Limb (tissue), 2 donors: ENCODE data around the gene TTLL13.

Source experiments
- DNase-seq, 2 donors: peaks; one replicate each; pipeline ENCODE4 v3.0.0-alpha.2; 2016; ENCODE audit errors: extremely low spot score in 2 of 2

Gene TTLL13

DNA sequence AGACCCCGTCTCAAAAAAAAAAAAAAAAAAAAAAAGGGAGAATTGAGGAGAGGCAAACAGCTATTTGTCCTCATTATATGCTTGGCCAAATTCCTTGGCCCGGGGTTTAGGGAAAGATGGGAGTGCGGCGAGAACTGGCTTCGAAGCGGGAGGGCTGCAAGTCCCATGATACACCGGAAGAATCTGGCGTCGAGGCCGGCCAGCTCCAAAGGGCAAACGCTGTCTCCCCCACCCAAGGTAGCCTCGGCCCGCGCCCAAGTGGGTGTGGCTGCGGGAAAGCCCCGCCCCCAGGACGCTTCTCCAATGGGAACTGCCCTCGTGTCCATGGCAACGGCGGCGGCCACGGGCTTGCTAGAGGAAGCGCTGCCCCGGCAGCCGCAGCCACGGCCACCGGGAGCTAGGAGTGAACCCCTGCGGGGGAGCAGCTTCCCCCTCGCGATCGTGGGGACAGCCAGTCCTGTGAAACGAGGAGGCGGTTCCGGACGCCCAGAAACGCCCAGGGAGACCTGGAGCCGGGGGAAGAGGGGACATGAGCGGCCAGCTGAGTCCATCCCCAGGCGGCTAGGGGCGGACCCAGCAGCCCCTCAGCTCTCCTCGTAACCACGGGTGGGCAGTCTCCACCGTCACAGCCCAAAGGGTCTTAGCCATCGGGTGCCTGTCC is at the start of gene TTLL13:
Gene TTLL13 (plus strand): TSS at position 354 of the 661 bp plus-strand sequence. CDS start 1,075 bp downstream, outside the sequence.
- peak; percentile 86 to 95 for DNase-seq

GRCh38 chr15:90200534-90201129 is 48.7 kb upstream of the TTLL13 start:
- no peak for DNase-seq

GRCh38 chr15:90201130-90201943 is 48.0 kb upstream of the TTLL13 start, which contains the start of gene SEMA4B:
Gene SEMA4B (plus strand): TSS chr15:90201330. CDS start chr15:90201579, 249 bp downstream.
- peak; percentile 57 to 83 for DNase-seq

DNA sequence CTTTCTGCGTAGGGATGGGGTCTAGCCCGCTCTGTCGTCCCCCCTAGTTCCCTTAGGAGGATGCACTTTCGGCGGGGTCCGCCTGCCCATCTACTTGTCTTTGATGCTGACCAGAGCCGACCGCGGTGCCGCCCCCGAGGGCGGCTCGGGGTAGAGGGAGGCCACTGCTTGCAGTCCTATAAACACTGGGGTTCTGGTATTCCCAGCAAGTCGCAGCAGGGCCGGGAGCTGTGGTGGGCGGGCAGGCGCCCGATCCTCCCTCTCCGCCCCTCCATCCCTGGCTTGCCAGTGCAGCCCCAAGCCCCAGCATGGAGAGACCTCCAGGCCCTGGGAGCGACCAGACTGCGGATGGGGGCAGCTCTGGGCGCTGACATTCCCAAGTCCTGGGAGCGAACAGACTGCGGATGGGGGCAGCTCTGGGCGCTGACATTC is 47.4 kb upstream of the TTLL13 start:
- peak in 1 of 2 donors; percentile 52 for DNase-seq

DNA sequence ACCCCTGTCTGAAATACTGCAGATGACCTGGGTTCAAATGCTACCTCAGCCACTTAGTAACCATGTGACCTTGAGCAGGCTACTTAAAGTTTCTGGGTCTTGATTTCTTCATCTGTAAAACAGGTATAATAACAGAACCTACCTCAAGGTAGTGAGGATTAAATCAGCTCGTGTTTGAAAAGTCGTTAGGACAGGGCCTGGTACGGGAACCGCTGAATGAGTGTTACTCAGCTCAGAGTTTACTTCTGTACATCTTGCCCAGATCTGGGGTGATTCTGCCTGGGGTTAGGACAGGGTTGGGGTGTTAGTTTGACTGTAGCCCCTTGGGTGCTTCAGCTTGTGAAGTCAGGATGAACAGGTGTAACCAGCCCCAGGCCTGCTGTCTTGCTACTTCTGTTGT is 46.4 kb upstream of the TTLL13 start:
- DNase-seq, result no peak

DNA sequence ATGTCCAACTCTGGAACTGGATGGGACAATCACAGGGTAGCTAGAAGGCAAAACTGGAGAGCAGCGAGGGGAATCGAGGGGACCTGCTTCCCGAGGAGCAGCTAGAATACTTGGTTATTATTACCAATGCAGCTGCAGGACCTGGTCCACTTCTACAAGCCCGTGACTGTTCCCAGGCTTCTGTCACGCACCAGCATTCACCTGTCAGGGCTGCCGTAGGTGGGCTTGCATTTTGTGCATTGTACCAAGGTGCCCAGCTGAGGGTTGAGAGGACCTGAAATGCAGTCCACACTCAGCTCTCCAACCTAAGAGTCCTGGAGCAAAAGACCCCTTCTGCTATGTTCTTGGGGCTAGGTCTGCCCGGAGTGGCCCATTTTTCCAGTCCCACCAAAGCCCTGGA is 45.9 kb upstream of the TTLL13 start:
- DNase-seq, result no peak

DNA sequence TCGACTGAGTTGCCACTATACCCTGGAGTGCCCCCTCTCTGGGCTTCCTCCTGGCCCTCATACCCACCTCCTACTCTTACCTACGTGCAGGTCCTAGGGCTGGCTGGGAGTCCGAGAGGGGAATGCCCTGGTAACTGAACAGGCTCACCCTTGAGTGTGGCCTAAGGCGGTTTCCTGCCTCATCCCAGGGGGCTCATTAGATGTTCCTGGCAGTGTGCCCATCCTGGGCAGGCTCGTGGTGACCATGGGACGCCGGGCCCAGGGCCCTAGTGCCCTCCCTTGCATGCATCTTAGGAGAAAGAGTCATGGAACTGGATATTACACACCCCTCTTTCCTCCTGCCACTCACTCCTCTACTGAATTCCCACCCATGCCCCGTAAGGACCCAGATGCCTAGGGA is 45.4 kb upstream of the TTLL13 start:
- peak in 1 of 2 donors; percentile 58 for DNase-seq

DNA sequence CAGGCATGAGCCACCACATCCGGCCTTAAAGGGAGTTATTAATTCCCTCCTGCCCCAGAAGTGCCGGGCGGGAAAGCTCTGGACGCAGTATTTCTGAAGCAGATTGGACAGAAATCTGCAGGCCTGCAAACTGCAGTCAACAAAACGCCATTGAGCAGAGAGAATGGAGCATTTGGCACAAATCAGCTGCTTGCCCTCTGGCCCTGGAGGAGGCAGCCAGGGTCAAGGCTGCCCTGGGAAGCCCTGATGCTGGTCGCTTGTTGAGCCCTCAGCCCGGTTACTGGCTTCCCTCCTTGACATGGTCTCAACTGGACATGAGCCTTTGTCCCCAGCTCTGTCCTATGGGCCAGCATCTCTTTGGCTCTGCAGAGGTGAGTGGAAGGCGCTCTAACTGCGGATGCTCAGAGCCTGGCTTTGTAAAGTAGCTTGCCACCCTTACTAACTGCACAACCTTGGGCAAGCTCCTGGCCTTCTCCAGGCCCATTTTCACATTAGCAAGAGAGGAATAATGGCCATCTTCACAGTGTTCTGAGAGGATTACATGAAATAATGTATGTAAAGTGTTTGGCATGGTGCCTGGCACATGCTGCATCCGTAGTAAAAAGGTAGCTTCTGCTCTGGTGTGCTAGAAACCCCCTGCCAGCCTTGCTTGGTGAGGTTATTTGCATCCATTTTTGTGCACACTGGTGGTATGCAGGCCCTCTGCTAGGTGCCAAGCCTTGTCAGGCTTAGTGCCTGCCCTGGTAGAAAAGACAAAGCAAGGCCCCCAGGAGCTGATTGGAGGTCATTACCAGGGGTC is 44.1 kb upstream of the TTLL13 start:
- no peak for DNase-seq

DNA sequence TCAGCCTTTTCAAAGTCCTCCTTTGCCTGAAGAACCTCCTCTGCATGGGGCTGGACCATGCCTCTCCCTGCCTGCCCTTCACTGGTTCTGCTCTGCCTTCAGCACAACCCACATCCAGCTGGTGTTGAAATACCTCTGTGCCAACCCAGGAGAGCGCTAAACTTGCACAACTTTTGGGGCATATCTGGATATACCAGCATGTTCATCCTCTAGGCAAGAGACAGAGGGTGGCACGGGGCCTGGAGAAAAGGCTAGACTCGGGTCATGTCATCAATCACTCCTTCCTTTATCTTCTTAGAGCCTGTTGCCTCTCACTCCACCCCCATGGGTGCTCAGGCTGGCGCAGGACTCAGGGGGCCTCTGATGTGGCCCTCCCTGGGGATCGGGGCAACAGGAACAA is 43.5 kb upstream of the TTLL13 start:
- DNase-seq, result no peak

DNA sequence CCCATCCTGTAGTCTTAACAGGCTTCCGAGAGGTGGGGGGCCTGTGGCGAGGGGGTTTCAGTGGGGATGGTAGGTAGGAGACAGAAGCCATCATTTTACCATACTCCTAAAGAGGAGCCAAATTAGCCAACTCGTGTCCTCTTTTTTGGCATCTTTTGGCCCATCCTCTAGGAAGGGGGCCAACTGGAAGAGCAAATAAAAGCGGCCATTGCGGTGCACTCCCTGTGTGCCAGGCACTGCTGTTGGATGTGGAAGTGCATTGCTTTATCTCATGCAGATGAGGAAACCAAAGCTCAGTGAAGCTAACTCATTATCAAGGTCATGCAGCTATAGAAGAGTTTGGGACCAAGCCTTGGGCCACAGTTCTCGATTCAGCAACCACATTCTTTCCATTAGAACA is 42.1 kb upstream of the TTLL13 start:
- DNase-seq, result no peak

DNA sequence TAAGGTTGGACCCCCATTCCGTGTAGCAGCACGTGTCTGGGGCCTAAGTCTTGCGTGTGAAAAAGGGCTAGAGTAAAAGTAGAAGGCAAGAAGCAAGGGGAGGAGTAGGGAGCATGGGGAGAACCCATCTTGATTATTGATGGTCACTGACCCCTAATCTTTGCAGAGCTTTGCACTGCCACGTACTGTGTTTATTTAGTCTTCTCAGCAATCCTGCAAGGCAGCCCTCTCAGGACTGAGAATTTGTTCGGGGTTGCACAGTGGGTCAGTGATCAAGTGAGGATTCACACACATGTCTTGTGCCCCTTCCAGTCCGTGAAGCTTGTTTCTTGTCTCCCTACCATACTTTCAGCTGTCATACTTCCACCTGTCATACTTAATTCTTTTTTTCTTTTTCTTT is 41.0 kb upstream of the TTLL13 start:
- DNase-seq, result no peak

GRCh38 chr15:90209591-90209990 is 39.8 kb upstream of the TTLL13 start:
- no peak for DNase-seq

- no peak for DNase-seq
These were observed 38.8 kb upstream of the TTLL13 start for GRCh38 chr15:90210593-90210992.

- no peak for DNase-seq
These were observed 38.3 kb upstream of the TTLL13 start for GRCh38 chr15:90211009-90211408.

GRCh38 chr15:90211440-90212143 is 37.8 kb upstream of the TTLL13 start:
- no peak for DNase-seq

GRCh38 chr15:90212221-90213098 is 36.9 kb upstream of the TTLL13 start:
- DNase-seq, result no peak

GRCh38 chr15:90213122-90213817 is 36.1 kb upstream of the TTLL13 start:
- no peak for DNase-seq

DNA sequence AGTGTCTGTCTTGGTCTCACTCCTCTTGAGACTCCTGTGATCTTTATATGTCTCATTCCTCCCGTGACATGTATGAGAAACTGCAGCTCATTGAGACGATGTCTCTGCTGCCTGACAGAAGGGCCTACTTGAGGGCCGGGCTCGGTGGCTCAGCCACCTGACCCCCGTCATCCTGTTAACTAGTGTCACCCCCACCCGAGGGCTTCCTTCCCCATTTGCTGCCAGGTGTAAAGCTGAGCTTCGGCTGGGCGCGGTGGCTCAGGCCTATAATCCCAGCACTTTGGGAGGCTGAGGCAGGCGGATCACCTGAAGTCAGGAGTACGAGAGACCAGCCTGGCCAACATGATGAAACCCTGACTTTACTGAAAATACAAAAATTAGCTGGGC is 35.5 kb upstream of the TTLL13 start:
- DNase-seq, result no peak

- DNase-seq, result no peak
These were observed 34.7 kb upstream of the TTLL13 start for GRCh38 chr15:90214553-90215196.
